ENCODE measurements around the gene KIAA1328.

- no peak for TF ChIP-seq CTCF (IDR thresholded peaks at IDR 0.05)
- TF ChIP-seq ZFX (IDR thresholded peaks at IDR 0.05; ENCODE audit: borderline replicate concordance) = no peak
Measured at GRCh38 chr18:37170984-37171383, 342.1 kb downstream of the KIAA1328 start.

Measured in 22Rv1 (cell line).